HG03039 (cell line): ENCODE data around the gene KPNB1.

Experiments used
- ATAC-seq: cut with Tn5 transposase; IDR thresholded peaks from one replicate; pipeline ENCODE4 v1.9.1; 2021; ENCODE audit warnings: mild to moderate bottlenecking, moderate library complexity; ENCODE audit not compliant: unreplicated experiment

Gene KPNB1

DNA sequence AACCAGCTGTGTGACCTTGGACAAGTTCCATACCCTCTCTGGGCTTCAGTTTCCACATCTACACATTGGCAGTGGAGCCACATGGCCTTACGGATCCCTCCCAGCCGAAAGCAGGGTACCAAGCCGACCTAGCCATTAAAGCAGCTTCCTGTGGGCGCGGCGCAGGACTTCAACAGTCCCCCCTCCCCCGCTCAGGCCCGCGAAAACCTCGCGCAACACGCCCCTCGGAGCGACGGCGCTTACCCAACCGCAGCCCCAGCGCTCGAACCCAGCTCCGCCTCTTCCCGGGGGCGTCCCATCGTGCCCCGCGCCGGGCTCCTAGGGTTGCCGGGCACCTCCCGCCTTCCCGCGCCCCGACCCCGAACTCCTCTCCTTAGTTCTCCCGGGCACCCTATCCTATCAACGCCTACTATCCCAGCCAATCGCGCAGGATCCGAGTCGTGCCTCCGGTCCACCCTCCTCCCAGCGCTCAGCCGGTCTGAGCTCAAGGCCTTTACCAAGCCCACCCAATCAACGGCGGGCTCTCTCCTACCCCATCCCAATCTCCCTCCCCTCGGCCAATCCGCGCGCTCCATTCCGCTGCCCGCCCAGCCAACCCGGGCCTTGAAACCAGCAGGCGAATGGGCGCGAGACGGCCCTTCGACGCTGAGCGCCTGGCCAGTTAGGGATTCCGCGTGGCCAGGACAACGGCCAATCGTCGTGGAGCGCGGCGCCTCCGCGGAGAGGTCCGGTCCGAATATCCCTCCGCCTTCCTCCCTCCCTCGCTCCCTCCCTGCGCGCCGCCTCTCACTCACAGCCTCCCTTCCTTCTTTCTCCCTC is at the start of gene KPNB1:
Gene KPNB1 (plus strand): TSS at position 767 of the 819 bp plus-strand sequence. CDS start 326 bp downstream, outside the sequence.
- peak; percentile 76 for ATAC-seq

DNA sequence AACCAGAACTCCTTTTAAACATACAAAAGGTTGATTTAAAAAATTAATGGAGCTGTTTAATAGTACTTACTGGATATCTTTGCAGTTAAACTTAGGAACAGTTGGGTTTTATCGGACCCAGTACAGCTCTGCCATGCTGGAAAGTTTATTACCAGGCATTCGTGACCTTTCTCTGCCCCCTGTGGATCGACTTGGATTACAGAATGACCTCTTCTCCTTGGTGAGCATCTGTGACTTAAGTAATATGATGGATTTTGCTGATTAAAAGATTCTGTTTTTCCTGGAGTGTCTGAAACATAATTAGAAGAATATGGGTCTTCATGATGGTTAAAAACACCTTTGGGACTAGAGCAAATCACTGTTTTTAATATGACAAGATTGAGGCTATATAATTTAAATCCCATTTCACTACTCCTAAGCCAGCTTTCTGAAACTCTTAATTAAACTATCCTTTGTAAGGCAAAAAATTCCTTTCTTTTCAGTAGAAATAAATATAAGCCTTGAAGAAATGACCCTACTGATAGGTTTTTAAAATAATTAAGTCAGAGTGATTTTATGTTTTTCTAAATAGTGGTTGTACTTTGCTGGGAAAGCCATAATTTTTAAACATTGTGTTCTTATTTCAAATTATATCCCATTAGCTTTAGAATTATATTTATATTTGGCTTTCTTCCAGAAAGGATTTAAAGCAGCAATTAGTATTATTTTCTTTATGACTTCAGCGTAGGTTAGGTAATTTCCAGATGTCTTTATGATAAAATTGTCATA is 45.7 kb upstream of the KPNB1 start:
- ATAC-seq, result no peak

DNA sequence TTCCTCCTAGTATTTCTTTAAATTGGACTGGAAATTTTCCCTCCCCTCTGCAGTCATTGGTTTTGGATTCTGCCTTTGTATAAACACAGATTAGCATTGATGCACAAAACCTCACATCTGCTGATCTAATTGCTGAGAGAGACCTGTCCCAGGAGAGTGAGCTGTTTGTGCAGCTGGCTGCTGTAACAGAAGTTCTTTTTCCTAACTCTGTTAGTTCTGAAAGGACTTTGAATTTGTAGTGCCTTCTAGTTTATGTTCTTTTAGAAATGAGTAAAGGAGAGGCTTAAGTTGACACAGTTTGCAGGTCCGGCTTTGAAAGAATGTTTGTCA is 45.2 kb upstream of the KPNB1 start:
- ATAC-seq, result no peak

DNA sequence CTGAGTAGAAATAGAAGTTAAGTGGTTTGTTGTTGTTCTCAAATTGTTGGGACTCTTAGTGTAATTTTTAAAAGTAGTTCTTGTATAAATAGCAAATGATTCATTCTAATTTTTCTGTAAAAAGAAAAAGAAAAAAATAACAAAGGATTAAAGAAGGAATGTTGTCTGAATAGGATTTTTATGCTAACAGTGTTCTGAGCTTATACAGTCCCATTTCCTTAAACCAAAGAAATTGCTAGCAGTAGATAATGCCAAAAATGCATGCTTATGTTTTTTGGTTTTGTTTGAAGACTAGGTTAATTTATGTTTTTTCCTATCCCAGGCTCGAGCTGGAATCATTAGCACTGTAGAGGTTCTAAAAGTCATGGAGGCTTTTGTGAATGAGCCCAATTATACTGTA is 44.7 kb upstream of the KPNB1 start:
- no peak for ATAC-seq

DNA sequence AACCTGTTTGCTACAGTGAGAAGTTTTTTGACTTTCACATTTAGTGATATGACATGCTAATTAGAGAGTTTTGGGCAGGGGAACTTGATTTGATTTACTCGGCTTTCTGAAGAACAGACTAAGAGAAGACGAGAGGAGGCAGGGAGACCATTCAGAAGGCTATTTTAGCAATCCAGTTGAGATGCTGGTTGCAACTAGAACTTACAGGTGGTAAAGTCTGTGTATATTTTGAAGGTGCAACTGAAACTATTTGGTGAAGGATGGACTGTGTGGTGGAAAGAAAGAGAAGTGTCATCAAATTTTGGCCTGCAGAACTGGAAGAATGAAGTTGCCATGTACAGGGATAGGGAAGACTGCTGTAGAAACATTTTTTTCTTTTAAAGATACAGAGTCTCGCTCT is 42.2 kb upstream of the KPNB1 start:
- ATAC-seq, result no peak

DNA sequence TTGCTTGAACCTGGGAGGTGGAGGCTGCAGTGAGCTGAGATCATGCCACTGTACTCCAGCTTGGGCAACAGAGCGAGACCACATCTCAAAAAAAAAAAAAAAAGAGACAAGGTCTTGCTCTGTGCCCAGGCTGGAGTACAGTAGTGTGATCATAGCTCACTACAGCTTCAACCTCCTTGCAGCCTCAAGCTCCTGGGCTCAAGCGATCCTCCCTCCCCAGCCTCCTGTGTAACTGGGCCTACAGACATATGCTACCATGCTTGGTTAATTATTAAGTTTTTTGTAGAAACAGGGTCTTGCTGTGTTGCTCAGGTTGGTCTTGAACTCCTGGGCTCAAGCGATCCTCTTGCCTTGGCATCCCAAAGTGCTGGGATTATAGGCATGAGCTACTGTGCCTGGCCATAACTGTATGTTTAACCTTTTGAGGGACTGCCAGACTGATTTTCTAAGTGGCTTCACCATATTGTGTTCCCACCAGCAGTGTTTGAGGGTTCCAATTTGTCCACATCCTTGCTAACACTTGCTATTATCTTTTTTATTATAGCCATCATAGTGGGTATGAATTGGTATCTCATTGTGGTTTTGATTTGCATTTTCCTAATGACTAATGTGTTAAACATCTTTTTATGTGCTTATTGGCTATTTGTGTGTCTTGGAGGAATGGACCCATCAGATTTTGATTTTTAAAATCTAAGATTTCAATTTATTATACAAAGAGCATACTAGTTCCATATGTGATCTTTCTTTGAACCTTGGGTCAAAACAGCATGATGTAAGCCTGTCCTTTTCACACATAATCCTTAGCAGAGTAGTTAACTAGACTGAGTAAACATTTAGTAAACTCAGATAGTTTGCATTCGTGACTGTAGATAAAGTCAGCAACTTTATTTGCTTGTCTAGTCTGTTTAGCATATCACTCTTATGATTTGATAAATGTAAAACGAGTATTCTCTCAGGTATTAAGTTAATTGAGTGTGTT is 38.1 kb upstream of the KPNB1 start:
- ATAC-seq, result no peak

DNA sequence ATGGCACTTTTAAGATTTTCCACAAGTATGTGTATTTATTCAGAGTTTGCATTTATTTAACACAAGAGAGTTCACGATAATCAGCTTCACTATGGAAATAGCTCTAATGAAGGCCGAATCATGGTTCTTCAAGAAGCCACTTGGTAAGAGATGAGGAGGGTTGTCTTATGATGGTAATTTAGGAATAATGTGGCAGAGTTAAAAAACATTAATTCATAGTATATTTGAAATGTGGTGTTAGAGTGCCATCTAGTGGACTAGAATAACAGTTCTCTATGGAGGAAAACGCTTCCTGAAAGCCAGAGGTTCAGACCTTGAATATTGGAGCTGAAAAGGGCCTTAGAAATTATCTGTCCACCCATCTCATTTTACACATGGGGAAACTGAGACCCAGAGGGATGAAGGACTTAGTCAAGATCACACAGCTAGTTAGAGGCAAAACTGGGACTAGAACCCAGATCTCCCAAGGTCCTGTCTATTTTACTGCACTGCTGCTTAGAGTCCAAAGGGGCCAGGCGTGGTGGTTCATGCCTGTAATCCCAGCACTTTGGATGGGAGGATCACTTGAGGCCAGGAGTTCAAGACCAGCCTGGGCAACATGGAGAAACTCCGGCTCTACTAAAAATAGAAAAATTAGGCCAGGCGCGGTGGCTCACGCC is 33.8 kb upstream of the KPNB1 start:
- ATAC-seq, result no peak

DNA sequence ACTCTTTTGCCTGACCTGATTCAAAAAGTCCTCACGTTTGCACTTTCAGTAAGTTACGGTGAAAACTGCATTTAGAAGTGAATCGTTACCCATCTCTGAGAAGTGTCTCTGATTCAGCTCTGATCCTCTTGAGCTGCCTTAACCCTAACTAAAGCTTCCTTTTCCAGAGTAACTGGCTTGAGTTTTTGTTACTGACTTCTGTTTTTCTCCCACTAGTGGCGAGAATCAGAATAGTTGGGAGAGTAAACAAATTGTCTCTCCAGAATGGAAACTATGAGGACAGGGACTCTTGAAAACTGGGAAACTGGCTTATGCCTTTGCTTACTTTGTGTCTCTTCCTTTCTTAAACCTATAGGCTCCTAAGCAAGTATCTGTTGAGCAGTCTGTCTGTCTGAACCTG is 31.3 kb upstream of the KPNB1 start:
- no peak for ATAC-seq

DNA sequence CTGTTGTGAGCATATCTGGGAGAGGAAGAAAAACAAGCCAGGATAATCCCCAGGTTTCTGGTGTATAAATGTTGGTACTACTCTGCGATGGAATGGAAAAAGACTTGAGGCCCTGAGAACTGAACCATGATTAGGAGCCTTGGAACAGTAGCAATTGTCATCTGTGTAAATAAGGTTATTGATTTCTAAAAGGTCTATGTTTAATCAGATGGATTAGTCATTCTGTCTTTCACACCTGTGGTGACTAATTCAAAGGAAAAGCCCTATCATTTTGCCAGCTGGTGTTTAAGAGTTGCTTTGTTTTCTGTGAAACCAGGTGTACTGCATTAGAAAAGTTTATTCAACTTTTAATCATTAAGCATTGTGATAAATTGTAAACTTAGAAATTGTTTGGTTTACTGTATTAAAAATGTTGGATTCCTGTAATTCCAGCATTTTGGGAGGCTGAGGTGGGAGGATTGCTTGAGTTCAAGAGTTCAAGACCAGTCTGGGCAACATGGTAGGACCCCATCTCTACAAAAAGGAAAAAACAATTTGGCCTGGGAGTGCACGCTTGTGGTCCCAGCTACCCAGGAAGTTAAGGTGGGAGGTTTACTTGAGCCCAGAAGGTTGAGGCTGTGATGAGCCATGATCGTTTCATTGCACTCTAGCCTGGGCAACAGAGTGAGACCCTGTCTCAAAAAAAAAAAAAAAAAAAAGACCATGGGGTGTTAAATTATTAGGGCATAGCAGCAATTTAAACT is 29.0 kb upstream of the KPNB1 start:
- no peak for ATAC-seq

DNA sequence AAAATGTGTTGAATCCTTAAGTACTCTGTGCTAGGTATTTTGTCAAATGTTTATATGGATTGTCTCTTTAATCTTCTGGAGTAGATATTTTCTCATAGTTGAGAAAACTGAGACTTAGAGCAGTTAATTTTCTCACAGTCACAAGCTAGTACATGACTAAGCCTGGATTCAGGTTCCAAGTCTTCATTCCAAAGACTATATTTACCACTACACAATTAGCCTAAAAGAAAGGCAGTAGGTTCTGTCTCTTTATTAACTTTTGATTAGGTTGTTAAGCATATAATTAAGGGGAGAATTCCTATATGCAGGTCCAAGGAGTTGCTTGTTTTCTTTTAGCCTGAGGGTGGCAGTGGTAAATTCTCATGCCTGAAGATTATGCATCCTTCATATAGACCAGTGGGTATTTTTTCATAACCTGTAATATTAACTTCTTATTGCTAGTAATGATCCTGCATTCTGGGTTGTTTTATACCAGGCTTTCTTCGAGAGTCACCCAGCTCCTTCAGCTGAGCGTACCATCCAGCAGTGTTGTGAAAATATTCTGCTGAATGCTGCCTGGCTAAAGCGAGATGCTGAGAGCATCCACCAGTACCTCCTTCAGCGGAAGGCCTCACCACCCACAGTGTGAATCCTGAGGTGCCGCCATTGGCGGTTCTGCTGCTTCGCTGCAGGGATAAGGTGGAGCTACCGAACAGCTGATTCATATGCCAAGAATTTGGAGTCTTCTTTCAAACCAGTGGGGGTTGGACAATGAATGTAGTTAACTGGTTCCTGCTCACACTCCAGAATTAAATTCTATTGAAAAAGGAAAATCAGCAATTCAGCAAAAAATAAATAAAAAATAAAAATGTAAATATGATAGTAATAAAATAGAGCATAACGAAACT is 28.2 kb upstream of the KPNB1 start:
- no peak for ATAC-seq

DNA sequence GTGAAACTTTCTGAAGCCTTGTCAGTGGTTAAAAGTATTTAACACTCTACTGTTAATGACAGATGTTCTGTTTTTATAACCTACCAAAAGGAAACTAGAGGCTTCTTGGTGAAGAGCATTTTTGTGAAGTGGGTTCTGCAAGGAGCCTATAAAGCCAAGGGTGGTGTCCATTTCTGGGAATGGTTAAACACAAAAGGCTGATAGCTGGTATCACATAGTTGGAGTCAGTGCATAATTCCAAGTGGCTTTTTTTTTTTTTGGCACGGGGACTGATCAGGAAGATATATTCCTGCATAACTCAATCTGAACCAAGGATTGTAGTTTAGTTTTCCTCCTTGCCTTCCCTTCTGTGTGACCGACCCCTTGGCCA is 27.6 kb upstream of the KPNB1 start:
- ATAC-seq, result no peak

DNA sequence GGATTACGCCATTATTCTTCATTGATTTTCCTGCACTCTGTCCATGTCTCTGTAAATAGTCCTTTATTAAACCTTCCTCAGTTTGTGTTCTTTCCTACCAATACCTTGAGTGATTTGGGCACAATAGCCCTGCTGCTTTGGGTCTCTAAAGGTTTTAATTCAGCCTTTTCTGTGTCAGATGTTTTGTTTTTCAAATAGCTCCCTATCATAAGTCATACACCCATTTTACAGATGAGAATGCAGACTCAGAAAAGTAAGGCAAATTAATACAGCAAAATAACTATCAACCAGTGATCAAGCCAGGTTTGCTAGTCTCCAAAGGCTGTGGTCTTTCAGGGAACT is 25.0 kb upstream of the KPNB1 start:
- ATAC-seq, result no peak

DNA sequence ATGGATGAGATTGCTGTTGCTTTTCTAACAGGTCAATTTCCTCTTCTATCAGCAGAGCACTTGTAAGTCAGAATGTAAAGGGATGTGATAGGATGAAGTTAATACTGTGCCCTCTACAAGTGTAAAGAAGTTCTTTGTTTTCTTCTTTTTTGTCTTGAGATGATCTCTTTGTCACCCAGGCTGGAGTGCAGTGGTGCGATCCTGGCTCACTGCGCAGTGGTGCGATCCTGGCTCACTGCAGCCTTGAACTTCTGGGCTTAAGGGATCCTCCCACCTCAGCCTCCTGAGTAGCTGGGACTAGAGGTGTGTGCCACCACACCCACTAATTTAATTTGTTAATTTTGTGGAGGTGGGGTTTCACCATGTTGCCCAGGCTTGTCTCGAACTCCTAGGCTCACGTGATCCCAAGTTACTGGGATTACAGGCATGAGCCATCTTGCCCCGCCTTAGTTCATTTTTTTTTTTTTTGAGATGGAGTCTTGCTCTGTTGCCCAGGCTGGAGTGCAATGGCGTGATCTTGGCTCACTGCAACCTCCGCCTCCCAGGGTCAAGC is 21.6 kb upstream of the KPNB1 start:
- ATAC-seq, result no peak

DNA sequence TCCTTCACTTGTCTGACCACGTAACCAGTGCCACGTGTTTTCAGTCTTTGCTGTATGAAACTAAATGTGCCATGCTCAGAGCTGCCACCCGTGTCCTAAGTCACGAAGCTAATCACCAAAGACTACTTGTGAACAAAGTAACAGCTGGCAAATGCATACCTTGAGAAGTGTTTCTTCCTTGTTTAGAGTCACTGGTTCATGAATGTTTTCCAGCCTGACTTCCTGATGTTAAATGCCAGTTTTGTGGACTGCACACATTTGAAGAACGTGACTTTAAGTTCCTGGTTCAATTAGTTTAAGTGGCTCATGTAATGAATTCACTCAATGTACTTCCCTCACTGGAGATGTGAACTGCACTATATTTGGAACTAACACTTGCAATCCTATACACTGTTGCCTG is 19.9 kb upstream of the KPNB1 start:
- ATAC-seq, result no peak

DNA sequence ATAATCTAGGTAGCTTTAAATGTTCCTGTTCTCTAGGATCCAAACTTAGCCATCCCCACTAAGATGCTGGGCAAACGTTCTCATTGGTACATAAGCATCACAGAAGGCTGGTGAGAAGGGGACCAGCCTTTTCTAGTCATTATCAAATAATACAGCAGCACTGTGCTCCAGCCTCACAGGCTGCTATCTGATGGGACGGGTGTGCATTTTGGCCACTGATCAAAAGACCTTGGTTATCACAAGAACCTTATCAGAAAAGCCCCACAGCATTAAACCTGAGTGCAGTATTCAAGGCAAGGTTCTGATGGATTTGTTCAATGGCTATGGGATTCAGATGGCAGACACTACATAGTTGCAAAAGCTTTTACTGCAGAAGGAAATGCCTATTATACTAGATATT is 19.1 kb upstream of the KPNB1 start:
- ATAC-seq, result no peak

DNA sequence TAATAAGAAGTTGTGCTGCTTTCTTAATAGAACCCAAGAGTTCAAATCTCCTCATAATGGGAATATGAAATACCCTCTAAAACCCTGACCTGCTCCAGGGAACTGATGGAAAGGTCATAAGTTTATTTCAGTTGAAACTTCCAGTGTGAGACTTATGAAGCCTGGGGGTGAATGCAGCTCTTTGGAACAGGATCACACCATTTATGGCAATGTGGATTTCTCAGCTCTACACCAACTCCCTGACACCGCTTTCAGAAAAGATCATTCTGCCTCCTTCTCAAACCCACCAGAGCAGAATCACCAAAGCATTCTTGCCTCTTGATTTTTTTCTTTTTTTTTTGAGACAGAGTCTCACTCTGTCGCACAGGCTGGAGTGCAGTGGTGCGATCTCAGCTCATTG is 16.7 kb upstream of the KPNB1 start:
- no peak for ATAC-seq

DNA sequence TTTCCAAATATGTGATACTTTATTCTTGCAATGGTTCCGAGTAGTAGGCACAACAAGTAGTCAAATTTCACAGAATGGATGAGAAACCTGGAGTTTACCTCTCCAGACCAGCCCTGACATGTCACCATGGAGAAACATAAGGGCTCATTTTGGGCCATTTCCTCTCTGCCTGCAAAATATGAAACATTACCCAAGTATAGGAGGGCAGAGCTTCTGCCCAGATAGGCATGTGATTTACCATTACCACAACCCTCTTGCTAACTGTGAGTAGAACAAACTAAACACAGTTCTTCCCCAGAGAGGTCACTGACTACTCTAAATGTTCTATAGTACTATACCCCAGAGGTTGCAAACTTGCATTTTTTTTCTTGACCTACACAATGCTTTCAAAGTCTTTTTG is 15.7 kb upstream of the KPNB1 start:
- ATAC-seq, result no peak

DNA sequence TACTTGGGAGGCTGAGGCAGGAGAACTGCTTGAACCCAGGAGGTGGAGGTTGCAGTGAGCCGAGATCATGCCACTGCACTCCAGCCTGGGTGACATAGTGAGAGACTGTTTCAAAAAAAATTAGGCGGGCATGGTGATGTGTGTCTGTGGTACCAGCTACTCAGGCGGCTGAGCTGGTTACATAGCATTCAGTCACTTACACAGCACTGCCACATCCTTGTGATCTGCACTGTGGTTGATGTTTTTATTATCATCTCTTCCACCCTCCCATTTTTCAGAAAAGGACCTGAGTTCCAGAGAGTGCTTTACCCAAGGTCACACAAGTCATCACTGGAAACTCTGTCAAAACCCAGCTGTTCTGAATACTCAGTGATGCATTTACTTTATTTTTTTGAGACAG is 14.8 kb upstream of the KPNB1 start:
- ATAC-seq, result no peak

DNA sequence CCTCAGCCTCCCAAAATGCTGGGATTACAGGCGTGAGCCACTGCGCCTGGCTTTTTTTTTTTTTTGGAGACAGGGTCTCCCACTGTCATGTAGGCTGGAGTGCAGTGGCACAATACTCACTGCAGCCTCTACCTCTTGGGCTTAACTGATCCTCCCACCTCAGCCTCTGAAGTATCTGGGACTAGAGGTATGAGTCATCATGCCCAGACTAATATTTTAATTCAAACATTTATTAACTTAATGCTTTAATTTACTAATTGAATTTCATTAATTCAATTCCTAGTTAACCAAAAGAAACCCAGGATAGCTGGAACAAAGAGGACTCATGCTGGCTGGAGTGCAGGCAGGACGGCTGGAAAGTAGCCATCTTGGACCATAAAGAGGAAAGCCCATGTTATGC is 14.0 kb upstream of the KPNB1 start:
- ATAC-seq, result no peak
